Lower leg skin (tissue), 4 donors: ENCODE data around the gene UACA. TPM values are rescaled to one million over a fixed set of nuclear protein-coding genes. Genes with fewer than 3 reads are reported as not detected.

Experiments used
- DNase-seq, 2 donors: peaks; one replicate each; pipeline ENCODE4 v3.0.0-alpha.2; 2019; ENCODE audit warnings: low spot score in 2 of 2
- H3K4me3 ChIP-seq: fragments of 200-600 bp; sonication (generic); 2 replicates; pipeline ENCODE4 v1.5.1; 2017; ENCODE audit warnings: mild to moderate bottlenecking, low read depth; ENCODE audit not compliant: poor library complexity, severe bottlenecking
- CTCF ChIP-seq, 3 donors: fragments of 450-650 bp; IDR thresholded peaks; one replicate each; pipeline ENCODE4 v1.5.1; 2016; ENCODE audit warnings: antibody characterized with exemption in 3 of 3, mild to moderate bottlenecking in 3 of 3, moderate library complexity in 2 of 3
- POLR2A ChIP-seq, 2 donors: fragments of 450-650 bp; IDR thresholded peaks; one replicate each; pipeline ENCODE4 v1.6.1; 2016 to 2017; ENCODE audit warnings: antibody characterized with exemption in 2 of 2, mild to moderate bottlenecking in 1 of 2, moderate library complexity in 1 of 2
- WGBS, 2 donors: methylation state at CpG; one replicate each; pipeline ENCODE4 v1.1.5; 2018; 5-methylcytosine and 5-hydroxymethylcytosine counted together
- intact Hi-C: fragments of 100-400 bp; cut with DNase I; formaldehyde crosslinking; loops from one replicate; pipeline ENCODE4 v1.15.0; 2023; ENCODE audit warnings: low total_unique reads
- total RNA-seq, 4 donors: library from RNA; depleted of rRNA; stranded (reverse); fragments of >200 nt; gene quantifications; one replicate each; pipeline ENCODE4 v1.1.0, GENCODE V29; 2016

Gene UACA
- total RNA-seq, 4 donors from 2014 or later = 37.8 to 47.3 (median 42.1) TPM

GRCh38 chr15:70704166-70704565 is 59.2 kb downstream of the UACA start:
- no peak for TF ChIP-seq CTCF (IDR thresholded peaks at IDR 0.05)
- no peak for TF ChIP-seq POLR2A (IDR thresholded peaks at IDR 0.05)
- H3K4me3 ChIP-seq = no peak overlapping the region
- 96 to 100% methylated on average over 2 of the region's 2 CpGs for WGBS, 2 donors
- DNase-seq = no peak
- intact Hi-C loops = no loop called here

GRCh38 chr15:70703096-70703878 is 60.1 kb downstream of the UACA start:
- TF ChIP-seq CTCF (IDR thresholded peaks at IDR 0.05) (no peak), POLR2A (IDR thresholded peaks at IDR 0.05) (no peak)
- no peak for DNase-seq
- 71 to 73% methylated on average over 7 of the region's 7 CpGs for WGBS, 2 donors
- intact Hi-C loops = no loop called here
- H3K4me3 ChIP-seq = no peak overlapping the region

GRCh38 chr15:70702584-70702983 is 60.8 kb downstream of the UACA start:
- no peak for DNase-seq
- TF ChIP-seq CTCF (IDR thresholded peaks at IDR 0.05) (no peak), POLR2A (IDR thresholded peaks at IDR 0.05) (no peak)
- intact Hi-C loops = no loop called here
- WGBS, 2 donors = 63 to 65% methylated on average over 2 of the region's 2 CpGs
- no peak overlapping the region for H3K4me3 ChIP-seq

GRCh38 chr15:70701891-70702568 is 61.3 kb downstream of the UACA start:
- intact Hi-C loops = no loop called here
- H3K4me3 ChIP-seq = no peak overlapping the region
- WGBS, 2 donors = 50 to 54% methylated on average over 9 of the region's 9 CpGs
- TF ChIP-seq CTCF (IDR thresholded peaks at IDR 0.05) (no peak), POLR2A (IDR thresholded peaks at IDR 0.05) (no peak)
- DNase-seq = no peak

GRCh38 chr15:70701171-70701570 is 62.2 kb downstream of the UACA start:
- no peak for TF ChIP-seq CTCF (IDR thresholded peaks at IDR 0.05)
- intact Hi-C loops = no loop called here
- WGBS, 2 donors = 59 to 62% methylated on average over 2 of the region's 2 CpGs
- DNase-seq = no peak
- no peak overlapping the region for H3K4me3 ChIP-seq
